ENCODE data around the gene AEBP2.

DNA sequence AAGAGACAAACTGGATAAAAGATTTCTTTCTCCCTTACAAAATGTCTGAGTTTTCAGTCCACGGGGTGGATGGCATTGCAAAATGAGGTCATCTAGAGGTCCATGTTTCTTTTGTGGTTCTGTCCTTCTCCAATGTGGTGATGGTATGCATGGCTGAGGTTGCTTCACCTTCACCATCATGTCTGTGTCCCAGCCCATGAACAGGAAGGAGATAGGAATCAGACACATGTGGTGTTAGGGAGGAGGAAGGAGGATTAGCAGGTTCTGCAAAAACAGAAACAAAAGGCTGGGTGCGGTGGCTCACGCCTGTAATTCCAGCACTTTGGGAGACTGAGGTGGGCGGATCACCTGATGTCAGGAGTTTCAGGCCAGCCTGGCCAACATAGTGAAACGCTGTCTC is 11.0 kb upstream of the AEBP2 start:
- TF ChIP-seq, protein P1, sequence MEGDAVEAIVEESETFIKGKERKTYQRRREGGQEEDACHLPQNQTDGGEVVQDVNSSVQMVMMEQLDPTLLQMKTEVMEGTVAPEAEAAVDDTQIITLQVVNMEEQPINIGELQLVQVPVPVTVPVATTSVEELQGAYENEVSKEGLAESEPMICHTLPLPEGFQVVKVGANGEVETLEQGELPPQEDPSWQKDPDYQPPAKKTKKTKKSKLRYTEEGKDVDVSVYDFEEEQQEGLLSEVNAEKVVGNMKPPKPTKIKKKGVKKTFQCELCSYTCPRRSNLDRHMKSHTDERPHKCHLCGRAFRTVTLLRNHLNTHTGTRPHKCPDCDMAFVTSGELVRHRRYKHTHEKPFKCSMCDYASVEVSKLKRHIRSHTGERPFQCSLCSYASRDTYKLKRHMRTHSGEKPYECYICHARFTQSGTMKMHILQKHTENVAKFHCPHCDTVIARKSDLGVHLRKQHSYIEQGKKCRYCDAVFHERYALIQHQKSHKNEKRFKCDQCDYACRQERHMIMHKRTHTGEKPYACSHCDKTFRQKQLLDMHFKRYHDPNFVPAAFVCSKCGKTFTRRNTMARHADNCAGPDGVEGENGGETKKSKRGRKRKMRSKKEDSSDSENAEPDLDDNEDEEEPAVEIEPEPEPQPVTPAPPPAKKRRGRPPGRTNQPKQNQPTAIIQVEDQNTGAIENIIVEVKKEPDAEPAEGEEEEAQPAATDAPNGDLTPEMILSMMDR (IDR thresholded peaks at IDR 0.05): no peak
- TF ChIP-seq POLR2A (IDR thresholded peaks at IDR 0.05) (no peak), EP300 (IDR thresholded peaks at IDR 0.05) (no peak)

All from gastroesophageal sphincter (tissue), 3 donors.